Activated naive CD8-positive, alpha-beta T cell treated with anti-CD3 and anti-CD28 coated beads, Interleukin-2, amount 10 ng/mL, durations not matched to agents 7 days and 5 days (primary cell): Measurements from ENCODE around the gene CCSER1. TPM values are rescaled to one million over a fixed set of nuclear protein-coding genes. Genes with fewer than 3 reads are reported as not detected.
"Not testable (repeated sequence)": the region's sequence is repeated elsewhere in the genome, so short reads cannot be mapped to it uniquely, and the experiment has no call there.

Experiments used
- ATAC-seq: fragments of 150-1000 bp; cut with Tn5 transposase; one replicate; pipeline ENCODE4 v1.10.0; 2021; ENCODE audit warnings: low read depth, moderate library complexity
- POLR2A ChIA-PET: fragments of 350-600 bp; sonication (Branson Sonifier 250); formaldehyde crosslinking; loops from one replicate; lab custom pipeline; 2021; ENCODE audit warnings: antibody characterized with exemption; lab: Charles Lee
- DNase-seq: peaks from one replicate; pipeline ENCODE4 v3.0.0; 2021
- H3K27ac Mint-ChIP-seq: one replicate; pipeline ENCODE4 v1.8.0; 2022; ENCODE audit warnings: mild to moderate bottlenecking, mixed read lengths
- H3K27me3 Mint-ChIP-seq: one replicate; pipeline ENCODE4 v1.8.0; 2022; ENCODE audit warnings: mild to moderate bottlenecking, moderate library complexity, mixed read lengths
- H3K36me3 Mint-ChIP-seq: one replicate; pipeline ENCODE4 v1.8.0; 2021; ENCODE audit warnings: mild to moderate bottlenecking, mixed read lengths
- H3K4me1 Mint-ChIP-seq: one replicate; pipeline ENCODE4 v1.8.0; 2021; ENCODE audit warnings: mixed read lengths
- H3K4me3 Mint-ChIP-seq: one replicate; pipeline ENCODE4 v1.8.0; 2022; ENCODE audit warnings: mild to moderate bottlenecking, moderate library complexity, mixed read lengths
- H3K9me3 Mint-ChIP-seq: one replicate; pipeline ENCODE4 v1.8.0; 2021; ENCODE audit warnings: mixed read lengths
- total RNA-seq, 2 experiments: library from RNA; stranded (reverse); gene quantifications; one replicate each; pipeline ENCODE4 v1.2.3, GENCODE V29; 2021

Gene CCSER1
- total RNA-seq, 2 experiments from 2014 or later = 0.64 TPM; not detected in 1

DNA sequence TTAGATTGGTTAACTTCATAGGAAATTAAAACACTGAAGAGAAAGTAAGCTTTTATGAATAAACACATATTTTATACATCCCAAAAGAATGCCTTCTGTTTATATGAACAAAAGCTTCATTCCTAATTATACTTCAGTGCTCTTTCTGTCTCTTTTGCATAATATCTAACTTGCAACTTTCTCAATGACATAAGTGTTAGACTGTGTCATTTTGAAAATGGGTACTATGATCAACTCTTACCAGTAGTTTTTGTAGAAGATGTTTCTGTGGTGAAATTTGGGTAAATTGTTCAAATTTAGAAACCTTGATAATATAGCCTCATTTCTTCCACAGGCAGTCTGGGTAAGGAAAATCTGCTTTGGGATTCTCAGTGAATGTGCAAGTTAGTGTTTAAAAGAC lies 991.4 kb downstream of the CCSER1 start:
- ATAC-seq = no peak
- H3K27me3 Mint-ChIP-seq = no peaks in the 10 kb centered on the region
- H3K4me3 Mint-ChIP-seq = no peak overlapping the region
- H3K36me3 Mint-ChIP-seq = no peaks in the 10 kb centered on the region
- no peak overlapping the region for H3K27ac Mint-ChIP-seq
- DNase-seq = no peak
- H3K4me1 Mint-ChIP-seq = no peaks in the 10 kb centered on the region
- H3K9me3 Mint-ChIP-seq = no peaks in the 10 kb centered on the region
- POLR2A ChIA-PET = no interaction called here

DNA sequence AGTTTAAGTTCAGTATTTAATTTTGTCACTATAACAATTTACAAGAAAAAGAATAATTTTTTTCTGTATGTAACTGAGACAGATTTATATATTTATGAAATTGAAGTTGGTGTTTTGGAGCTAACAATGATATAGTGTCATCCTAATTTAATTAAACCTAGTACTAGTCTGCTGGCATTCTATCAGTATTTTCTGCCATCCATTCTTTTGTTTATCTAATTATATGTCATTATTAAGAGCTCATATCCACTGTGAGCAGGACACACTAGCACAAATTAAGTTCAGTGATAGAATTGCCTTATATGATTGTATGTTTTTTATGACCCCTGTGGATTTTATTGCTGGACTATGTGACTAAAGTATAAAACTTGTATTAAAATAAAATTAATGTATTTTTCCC lies 996.5 kb downstream of the CCSER1 start:
- Mint-ChIP-seq H3K36me3 (no peaks in the 10 kb centered on the region), H3K27me3 (no peaks in the 10 kb centered on the region), H3K4me3 (no peak overlapping the region), H3K9me3 (no peaks in the 10 kb centered on the region), H3K4me1 (no peaks in the 10 kb centered on the region), H3K27ac (no peak overlapping the region)
- ATAC-seq (no peak), DNase-seq (no peak)
- POLR2A ChIA-PET = no interaction called here

DNA sequence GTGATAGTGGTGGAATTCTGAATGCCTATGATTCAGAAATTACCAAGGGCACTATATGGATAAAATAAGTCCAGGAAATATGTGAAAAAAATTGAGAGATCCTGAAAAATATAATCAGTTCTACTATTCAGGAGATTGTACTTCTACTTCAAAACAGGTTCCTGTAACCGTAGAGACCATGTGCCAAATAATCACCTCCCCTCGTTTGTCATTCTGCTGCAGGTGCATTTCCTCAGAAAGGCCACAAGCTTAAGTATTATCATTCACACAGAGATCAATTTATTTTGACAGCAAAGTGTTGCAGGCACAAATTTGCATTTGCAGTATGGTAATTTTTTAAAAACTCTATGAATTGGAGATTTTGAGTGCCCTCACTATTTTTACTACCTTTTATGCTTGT lies 1000.0 kb downstream of the CCSER1 start:
- ATAC-seq (no peak), DNase-seq (no peak)
- Mint-ChIP-seq H3K36me3 (no peaks in the 10 kb centered on the region), H3K4me3 (no peak overlapping the region), H3K27me3 (no peaks in the 10 kb centered on the region), H3K9me3 (no peaks in the 10 kb centered on the region), H3K4me1 (no peaks in the 10 kb centered on the region), H3K27ac (no peak overlapping the region)
- POLR2A ChIA-PET = no interaction called here

DNA sequence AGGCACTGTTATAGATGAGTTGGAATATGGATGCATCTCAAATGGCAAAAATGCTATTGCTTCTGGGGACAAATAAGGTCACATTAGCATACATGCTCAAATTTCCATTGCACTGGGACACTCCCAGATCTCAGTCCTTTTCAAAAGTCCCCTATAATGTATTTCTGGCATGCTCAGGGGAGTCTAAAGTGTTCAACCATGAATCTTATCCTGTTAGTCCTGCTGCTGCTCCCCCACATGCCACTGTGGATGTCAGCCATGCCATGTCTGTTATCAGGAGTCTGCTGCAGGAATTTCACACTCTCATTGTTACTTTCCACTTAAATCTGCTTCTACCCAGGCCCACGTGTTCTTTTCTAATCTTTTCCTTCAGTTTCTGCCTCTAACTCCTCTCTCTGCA lies 1000.6 kb downstream of the CCSER1 start:
- ATAC-seq = no peak
- no peak for DNase-seq
- no peak overlapping the region for H3K27ac Mint-ChIP-seq
- no peaks in the 10 kb centered on the region for H3K27me3 Mint-ChIP-seq
- H3K9me3 Mint-ChIP-seq = no peaks in the 10 kb centered on the region
- no peak overlapping the region for H3K4me3 Mint-ChIP-seq
- no peaks in the 10 kb centered on the region for H3K4me1 Mint-ChIP-seq
- POLR2A ChIA-PET = no interaction called here
- H3K36me3 Mint-ChIP-seq = no peaks in the 10 kb centered on the region

DNA sequence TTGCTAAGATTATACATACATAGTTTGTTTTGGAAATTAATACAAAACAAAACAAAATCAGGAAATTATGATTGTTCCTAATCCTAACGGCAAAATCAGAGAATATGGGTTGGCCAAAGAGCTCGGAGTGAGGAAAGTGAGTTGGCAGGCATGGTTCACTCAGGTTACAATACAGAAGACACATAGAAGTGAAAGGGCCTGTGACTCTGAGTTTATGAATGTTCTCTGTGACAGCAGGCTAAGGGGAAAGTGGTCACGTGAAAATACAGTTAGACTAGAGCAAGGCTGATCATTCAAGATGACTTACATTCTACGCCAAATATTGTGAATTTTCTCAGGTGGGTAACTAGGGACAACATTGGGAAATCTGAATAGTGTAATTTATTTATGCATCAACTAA lies 1001.3 kb downstream of the CCSER1 start:
- Mint-ChIP-seq H3K4me1 (no peaks in the 10 kb centered on the region), H3K4me3 (no peak overlapping the region), H3K27me3 (no peaks in the 10 kb centered on the region), H3K9me3 (peaks cover 2% of the 10 kb centered on the region), H3K27ac (no peak overlapping the region), H3K36me3 (no peaks in the 10 kb centered on the region)
- DNase-seq = no peak
- POLR2A ChIA-PET = no interaction called here
- no peak for ATAC-seq

DNA sequence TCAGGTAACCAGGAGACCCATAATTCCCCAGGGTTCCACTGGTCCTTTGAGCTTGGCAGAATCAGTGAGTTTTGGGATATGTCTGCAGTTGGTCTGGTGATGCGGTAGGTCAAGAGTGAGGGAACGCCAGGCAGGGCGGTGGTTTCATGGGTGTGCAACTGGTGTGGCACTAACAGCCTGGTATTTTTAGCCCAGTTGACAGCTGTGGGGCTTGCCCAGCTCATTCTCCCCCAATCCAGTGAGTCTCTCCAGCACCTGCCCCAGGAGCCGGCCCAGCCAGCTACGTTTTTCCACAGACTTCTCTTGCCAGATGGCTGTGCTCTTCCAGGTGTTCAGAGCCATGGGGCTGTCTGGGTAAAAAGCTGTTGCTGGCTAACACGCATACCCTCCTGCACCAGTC lies 1019.9 kb downstream of the CCSER1 start:
- H3K27me3 Mint-ChIP-seq = no peaks in the 10 kb centered on the region

DNA sequence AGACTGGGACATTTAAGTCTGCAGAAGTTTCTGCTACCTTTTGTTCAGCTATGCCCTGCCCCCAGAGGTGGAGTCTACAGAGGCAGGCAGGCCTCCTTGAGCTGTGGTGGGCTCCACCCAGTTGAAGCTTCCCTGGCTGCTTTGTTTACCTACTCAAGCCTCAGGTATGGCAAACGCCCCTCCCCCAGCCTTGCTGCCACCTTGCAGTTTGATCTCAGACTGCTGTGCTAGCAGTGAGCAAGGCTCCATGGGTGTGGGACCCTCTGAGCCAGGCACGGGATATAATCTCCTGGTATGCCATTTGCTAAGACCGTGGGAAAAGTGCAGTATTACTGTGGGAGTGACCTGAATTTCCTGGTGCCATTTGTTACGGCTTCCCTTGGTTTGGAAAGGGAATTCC lies 1026.8 kb downstream of the CCSER1 start:
- H3K36me3 Mint-ChIP-seq, H3K27ac Mint-ChIP-seq, H3K4me3 Mint-ChIP-seq, DNase-seq, H3K27me3 Mint-ChIP-seq, H3K4me1 Mint-ChIP-seq, ATAC-seq, POLR2A ChIA-PET: not testable (repeated sequence)
- peaks cover 13% of the 10 kb centered on the region for H3K9me3 Mint-ChIP-seq

More for the DNA sequence above, 1019.9 kb downstream of the CCSER1 start:
- Mint-ChIP-seq H3K27ac (no peak overlapping the region), H3K9me3 (peaks cover 9% of the 10 kb centered on the region), H3K4me3 (no peak overlapping the region), H3K4me1 (no peaks in the 10 kb centered on the region), H3K36me3 (no peaks in the 10 kb centered on the region)
- POLR2A ChIA-PET = no interaction called here
- no peak for DNase-seq
- ATAC-seq = no peak

DNA sequence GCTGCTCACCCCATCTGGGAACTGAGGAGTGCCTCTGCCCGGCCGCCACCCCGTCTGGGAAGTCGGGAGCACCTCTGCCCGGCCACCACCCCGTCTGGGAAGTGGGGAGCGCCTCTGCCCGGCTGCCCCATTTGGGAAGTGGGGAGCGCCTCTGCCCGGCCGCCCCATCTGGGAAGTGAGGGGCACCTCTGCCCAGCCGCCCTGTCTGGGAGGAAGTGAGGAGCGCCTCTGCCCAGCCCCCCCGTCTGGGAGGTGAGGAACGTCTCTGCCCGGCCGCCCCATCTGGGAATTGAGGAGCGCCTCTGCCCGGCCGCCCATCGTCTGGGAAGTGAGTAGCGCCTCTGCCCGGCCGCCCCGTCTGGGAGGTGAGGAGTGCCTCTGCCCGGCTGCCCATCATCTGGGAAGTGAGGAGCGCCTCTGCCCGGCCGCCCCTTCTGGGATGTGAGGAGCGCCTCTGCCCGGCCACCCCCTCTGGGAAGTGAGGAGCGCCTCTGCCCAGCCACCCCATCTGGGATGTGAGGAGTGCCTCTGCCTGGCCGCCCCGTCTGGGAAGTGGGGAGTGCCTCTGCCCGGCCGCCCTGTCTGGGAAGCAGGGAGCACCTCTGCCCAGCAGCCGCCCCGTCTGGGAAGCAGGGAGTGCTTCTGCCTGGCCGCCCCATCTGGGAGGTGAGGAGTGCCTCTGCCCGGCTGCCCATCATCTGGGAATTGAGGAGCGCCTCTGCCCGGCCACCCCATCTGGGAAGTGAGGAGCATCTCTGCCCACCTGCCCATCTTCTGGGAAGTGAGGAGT lies 1040.9 kb downstream of the CCSER1 start:
- ATAC-seq, H3K4me1 Mint-ChIP-seq, POLR2A ChIA-PET, H3K4me3 Mint-ChIP-seq, DNase-seq, H3K27ac Mint-ChIP-seq, H3K36me3 Mint-ChIP-seq, H3K27me3 Mint-ChIP-seq, H3K9me3 Mint-ChIP-seq: not testable (repeated sequence)

DNA sequence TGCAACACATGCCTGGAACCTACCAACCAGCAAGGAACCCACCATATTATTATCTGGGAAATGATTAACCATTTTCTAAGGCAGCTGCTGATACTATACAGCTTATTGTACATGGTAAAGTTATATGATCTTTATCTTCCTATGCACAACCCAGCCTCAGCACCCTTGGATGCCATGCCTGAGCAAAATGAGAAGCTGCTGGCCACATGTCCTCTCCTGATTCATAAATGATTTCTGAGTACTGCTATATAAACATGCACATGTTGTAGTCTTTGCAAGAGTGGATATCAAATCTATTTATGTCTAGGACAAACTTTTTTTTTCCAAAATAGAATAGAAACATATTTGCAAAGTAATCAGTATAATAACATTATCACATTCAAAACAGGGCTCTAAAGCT lies 1043.6 kb downstream of the CCSER1 start:
- Mint-ChIP-seq H3K36me3 (no peaks in the 10 kb centered on the region), H3K27me3 (no peaks in the 10 kb centered on the region), H3K9me3 (no peaks in the 10 kb centered on the region), H3K27ac (no peak overlapping the region), H3K4me3 (no peak overlapping the region), H3K4me1 (no peaks in the 10 kb centered on the region)
- POLR2A ChIA-PET = no interaction called here
- ATAC-seq (no peak), DNase-seq (no peak)

DNA sequence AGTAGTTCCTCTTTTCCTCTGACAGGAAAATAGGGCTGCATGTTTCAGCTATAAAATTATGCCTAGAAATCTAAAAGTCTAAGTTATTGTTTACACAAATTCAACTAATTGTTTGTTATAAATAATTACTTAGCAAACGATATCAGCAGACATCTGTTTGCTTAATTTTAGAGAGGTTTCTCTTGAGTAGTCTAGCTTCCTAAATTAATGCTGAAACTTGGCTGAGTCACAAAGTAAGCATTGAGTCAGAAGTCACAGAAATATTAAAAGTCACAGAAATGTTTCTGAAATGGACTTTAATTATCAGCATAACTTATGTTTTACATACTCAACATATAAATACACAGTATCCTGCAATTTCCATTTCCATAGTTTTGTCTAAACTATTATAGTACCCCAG lies 1044.0 kb downstream of the CCSER1 start:
- Mint-ChIP-seq H3K36me3 (no peaks in the 10 kb centered on the region), H3K27ac (no peak overlapping the region), H3K4me3 (no peak overlapping the region), H3K9me3 (no peaks in the 10 kb centered on the region), H3K27me3 (no peaks in the 10 kb centered on the region), H3K4me1 (no peaks in the 10 kb centered on the region)
- no peak for DNase-seq
- POLR2A ChIA-PET = no interaction called here
- no peak for ATAC-seq

DNA sequence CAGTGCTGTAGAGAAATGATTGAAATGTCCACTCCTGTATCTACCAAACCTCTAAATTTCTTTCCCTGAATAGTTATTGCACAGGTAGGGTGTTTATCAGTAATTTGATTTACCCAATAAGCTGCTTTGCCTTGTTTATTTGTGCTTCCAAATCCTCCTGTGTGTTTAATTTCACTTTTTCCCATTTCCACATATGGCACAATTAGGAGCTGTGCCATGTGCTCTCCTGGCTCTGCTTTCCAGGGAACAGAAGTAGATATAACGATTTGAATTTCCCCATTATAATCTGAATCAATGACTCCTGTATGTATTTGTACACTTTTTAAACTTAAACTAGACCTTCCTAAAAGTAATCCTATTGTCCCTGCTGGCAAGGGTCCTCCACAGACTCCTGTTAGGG lies 1057.9 kb downstream of the CCSER1 start:
- DNase-seq, H3K27me3 Mint-ChIP-seq, POLR2A ChIA-PET, H3K9me3 Mint-ChIP-seq, ATAC-seq, H3K36me3 Mint-ChIP-seq, H3K4me3 Mint-ChIP-seq, H3K27ac Mint-ChIP-seq, H3K4me1 Mint-ChIP-seq: not testable (repeated sequence)

DNA sequence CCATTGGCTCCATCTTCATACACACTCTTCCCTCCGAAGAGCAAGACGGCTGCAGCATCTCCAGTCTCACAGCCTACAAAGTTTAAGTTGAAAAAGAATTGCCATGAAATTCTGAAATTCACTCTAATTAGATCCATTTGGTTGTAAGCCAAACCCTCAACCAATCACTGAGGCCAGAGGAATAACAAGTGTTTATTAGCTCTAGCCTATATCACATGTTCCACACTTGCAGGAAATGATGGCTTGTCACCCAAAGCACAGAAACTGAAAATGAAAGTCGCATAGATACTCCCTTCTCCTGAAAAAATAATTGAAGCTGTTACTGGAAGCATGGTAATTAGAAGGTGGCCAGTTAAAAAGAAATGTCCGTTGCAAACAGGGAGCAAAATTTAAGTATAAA lies 1071.8 kb downstream of the CCSER1 start:
- ATAC-seq = no peak
- H3K27ac Mint-ChIP-seq = no peak overlapping the region
- H3K4me1 Mint-ChIP-seq = peaks cover 3% of the 10 kb centered on the region
- no peaks in the 10 kb centered on the region for H3K27me3 Mint-ChIP-seq
- POLR2A ChIA-PET = no interaction called here
- H3K9me3 Mint-ChIP-seq = no peaks in the 10 kb centered on the region
- no peak overlapping the region for H3K4me3 Mint-ChIP-seq
- no peak for DNase-seq
- no peaks in the 10 kb centered on the region for H3K36me3 Mint-ChIP-seq

DNA sequence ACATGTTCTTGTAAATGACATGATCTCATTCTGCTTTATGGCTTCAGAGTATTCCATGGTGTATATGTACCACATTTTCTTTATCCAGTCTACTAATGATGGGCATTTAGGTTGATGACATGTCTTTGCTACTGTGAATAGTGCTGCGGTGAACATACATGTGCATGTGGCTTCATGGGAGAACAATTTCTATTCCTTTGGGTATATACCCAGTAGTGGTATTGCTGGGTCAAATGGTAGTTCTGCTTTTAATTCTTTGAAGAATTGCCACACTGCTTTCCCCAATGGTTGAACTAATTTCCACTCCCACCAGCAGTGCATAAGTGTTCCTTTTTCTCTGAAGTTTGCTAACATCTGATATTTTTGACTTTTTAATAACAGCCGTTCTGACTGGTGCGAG lies 1080.3 kb downstream of the CCSER1 start:
- no peak for DNase-seq
- no peak for ATAC-seq
- POLR2A ChIA-PET = no interaction called here
- no peaks in the 10 kb centered on the region for H3K27me3 Mint-ChIP-seq
- no peaks in the 10 kb centered on the region for H3K36me3 Mint-ChIP-seq
- peaks cover 2% of the 10 kb centered on the region for H3K9me3 Mint-ChIP-seq
- no peaks in the 10 kb centered on the region for H3K4me1 Mint-ChIP-seq
- no peak overlapping the region for H3K27ac Mint-ChIP-seq
- H3K4me3 Mint-ChIP-seq = no peak overlapping the region

DNA sequence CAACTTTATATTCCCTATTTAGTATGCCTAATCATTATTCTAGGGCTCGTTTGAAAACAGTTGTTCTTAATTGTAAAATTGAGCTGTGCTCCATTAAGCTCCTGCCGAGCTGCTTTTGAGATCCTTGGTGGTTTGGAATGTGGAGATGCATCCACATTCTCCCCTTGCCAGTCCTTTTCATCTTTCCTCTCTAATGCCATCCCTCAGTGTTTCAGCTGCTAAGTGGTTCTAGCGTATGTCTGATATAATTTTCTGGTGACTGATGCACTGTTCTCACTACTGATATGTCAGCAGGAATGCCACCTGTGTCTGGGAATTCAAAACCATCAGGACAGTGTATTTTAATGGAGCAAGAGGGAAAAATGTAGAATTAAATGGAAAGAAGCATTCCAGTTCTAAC lies 1085.0 kb downstream of the CCSER1 start:
- H3K9me3 Mint-ChIP-seq = peaks cover 4% of the 10 kb centered on the region
- H3K27ac Mint-ChIP-seq = no peak overlapping the region
- DNase-seq (no peak), ATAC-seq (no peak)
- H3K4me1 Mint-ChIP-seq = no peaks in the 10 kb centered on the region
- H3K27me3 Mint-ChIP-seq = no peaks in the 10 kb centered on the region
- no peaks in the 10 kb centered on the region for H3K36me3 Mint-ChIP-seq
- no peak overlapping the region for H3K4me3 Mint-ChIP-seq
- POLR2A ChIA-PET = no interaction called here
